HG02938 (cell line): ENCODE results near the gene IL1A.

Source experiments
- ATAC-seq: cut with Tn5 transposase; IDR thresholded peaks from one replicate; pipeline ENCODE4 v1.9.1; 2021; ENCODE audit warnings: mild to moderate bottlenecking, moderate library complexity; ENCODE audit not compliant: unreplicated experiment

IL1A gene

DNA sequence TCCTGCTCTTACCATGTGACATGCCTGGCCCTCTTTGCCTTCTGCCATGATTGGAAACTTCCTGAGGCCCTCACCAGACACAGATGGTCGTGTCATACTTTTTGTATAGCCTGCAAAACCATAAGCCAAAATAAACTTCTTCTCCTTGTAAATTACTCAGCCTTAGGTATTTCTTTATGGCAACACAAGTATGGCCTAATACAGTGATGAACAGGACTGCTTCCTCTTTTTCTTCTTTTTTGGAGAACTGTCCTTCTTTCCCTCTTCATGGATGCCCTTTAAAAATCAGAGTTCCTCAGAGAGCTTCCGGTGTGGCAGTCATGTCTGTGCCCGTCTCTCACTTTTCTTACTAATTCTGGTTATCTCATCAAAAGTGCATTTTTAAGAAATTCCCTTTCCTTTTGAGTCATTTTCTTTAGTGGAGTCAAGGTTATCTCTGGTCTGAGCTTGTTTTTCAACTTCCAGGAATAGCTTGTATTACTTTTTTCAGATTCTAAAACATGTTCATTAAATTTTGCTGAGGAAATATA is 9.2 kb upstream of the IL1A start:
- no peak for ATAC-seq

GRCh38 chr2:112792419-112792818 is 8.1 kb upstream of the IL1A start:
- no peak for ATAC-seq

DNA sequence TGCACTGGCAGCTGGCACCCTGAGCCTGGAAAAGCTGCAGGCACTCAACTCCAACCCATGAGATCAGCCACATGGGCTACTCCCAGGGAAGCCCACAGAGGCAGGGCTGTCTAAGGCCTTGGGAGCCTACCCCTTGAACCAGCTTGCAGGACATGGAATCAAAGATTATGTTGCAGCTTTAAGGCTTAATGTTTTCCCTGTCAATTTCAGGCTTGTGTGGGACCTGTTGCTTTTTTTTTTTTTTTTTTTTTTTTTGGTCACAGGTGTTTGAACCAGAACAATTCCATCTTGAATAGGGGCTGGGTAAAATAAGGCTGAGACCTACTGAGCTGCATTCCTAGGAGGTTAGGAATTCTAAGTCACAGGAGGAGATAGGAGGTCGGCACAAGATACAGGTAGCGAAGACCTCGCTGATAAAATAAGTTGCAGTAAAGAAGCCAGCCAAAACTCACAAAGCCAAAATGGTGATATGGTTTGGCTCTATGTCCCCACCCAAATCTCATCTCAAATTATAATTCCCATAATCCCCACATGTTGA is 7.5 kb upstream of the IL1A start:
- ATAC-seq = no peak

DNA sequence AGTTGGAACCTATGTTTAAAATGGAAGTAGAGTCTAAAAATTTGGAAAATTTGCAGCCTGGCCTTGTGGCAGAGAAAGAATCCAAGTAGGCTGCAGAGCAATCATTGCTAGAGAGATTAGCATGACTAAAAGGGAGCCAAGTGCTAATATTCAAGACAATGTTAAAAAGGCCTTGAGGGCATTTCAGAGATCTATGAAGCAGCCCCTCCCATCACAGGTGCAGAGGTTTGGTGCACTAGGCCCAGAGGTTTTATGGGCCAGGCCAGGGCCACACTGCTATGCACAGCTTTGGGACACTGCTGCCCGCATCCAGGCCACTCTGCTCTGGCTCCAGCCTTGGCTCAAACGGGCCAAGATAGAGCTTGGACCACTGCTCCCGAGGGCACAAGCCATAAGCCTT is 6.7 kb upstream of the IL1A start:
- no peak for ATAC-seq

- no peak for ATAC-seq
Observed at GRCh38 chr2:112790305-112790704, 6.0 kb upstream of the IL1A start.

GRCh38 chr2:112789186-112789585 is 4.9 kb upstream of the IL1A start:
- ATAC-seq = no peak

DNA sequence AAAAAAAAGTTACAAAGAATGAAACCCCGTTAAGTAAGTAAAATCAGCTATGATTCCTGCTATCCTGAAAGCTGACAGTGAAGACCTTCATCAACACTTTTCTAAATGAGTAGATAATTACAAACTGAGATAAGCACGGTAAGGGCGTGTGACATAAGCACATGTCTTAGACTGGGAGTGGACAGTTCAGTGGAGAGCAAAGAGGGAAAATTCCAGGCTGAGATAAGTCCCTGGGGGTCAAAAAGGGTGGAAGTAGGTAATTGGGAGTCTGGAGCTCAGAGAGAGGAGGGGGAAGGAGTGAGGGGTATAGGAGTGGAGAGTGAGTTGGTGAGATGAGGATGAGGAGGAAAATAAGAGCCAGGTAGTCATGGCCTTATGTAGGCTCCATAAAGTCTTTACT is 4.4 kb upstream of the IL1A start:
- ATAC-seq = no peak

- ATAC-seq = no peak
Observed at GRCh38 chr2:112787729-112788393, 3.6 kb upstream of the IL1A start.

DNA sequence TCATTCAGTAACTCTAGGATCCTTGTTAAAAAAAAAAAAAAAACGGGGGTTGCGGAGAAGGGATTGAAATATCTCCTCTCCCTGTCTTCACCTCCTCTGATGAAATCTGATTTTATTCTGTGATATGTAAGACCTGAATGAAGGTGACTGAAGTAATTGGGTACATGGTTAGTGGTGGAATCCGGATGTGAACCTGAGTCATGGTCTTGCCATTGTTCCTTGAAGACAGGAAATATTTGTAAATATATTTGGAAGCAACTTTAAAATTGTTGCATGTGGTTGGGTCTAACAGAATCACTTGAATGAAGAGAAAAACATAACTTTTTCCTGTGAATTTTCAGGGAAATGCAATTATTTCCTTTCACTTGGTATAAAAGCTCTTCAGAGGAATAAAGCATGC is 3.0 kb upstream of the IL1A start:
- ATAC-seq = no peak

GRCh38 chr2:112783187-112783714 is 1.0 kb downstream of the IL1A start:
- ATAC-seq = no peak

DNA sequence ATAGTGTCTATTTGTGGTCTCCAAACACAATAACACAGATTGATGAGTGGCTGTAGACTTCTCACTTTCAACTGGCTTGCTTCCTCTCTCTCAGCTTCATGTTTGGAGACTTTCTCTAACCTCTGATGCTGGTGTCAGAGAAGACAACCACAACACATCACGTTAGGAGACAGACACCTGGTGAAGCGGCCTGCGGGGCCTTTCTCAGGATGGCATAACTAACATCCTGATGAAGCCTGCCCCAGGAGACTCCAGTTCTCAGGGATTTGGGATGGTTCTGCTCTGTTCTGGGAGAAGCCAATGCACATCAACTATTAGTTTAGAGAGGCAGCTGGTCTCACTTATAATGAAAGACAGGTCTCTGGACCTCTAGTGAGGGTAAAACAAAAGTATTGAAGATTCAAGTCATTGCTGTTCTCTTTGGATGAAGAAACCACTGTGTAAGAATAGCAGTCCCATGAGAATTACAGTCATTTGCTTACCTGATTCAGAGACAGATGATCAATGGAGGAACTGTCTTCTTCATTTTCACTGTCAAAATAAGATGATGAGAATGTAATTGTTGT is 2.0 kb downstream of the IL1A start:
- ATAC-seq = peak; percentile 89

GRCh38 chr2:112779598-112779997 is 4.7 kb downstream of the IL1A start:
- ATAC-seq = no peak

- no peak for ATAC-seq
Observed at GRCh38 chr2:112777036-112777435, 7.3 kb downstream of the IL1A start.

- no peak for ATAC-seq
Observed at GRCh38 chr2:112776113-112776512, 8.2 kb downstream of the IL1A start.

GRCh38 chr2:112774536-112775285 is 9.6 kb downstream of the IL1A start:
- no peak for ATAC-seq

GRCh38 chr2:112773556-112773955 is 10.7 kb downstream of the IL1A start:
- no peak for ATAC-seq

GRCh38 chr2:112772911-112773475 is 11.3 kb downstream of the IL1A start:
- no peak for ATAC-seq

DNA sequence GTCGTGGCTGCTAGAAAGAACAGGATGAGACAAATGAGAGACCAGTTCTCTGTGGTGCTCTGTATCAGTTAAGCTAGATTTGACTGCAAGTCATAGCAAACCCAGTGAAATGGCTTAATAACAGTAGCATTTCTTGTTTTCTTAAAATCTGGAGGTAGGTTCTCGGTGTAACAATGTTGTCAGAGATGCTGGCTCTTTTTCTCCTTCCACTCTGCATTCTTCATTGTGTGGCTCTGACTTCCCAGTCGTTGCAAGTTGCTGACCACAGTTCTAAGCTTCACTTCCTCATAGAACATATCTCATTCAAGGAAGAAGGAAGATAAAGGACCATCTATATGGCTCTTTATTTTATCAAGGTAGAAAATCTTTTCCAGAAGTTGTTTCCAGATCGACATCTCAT is 12.0 kb downstream of the IL1A start:
- ATAC-seq = no peak

DNA sequence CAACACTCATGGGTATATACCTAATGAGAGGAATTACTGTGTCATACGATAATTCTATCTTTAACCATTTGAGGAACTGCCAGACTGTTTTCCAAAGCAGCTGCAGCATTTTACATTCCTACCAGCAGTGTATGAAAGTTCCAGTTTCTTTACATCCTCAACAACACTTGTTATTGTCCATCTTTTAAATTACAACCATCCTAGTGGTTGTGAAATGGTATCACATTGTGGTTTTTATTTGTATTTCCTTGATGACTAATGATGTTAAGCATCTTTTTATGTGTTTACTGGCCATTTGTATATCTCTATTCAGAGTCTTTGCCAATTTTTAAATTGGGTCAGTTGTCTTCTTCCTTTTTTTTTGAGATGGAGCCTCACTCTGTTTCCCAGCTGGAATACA is 15.9 kb downstream of the IL1A start:
- ATAC-seq = no peak

GRCh38 chr2:112767693-112768330 is 16.5 kb downstream of the IL1A start:
- ATAC-seq = no peak

- no peak for ATAC-seq
Observed at GRCh38 chr2:112765251-112765650, 19.0 kb downstream of the IL1A start.
